Measurements from ENCODE around the gene NPR1. TPM values are rescaled to one million over a fixed set of nuclear protein-coding genes. Genes with fewer than 3 reads are reported as not detected.

The NPR1 gene
- total RNA-seq, 1 experiment from 2014 or later, result not detected

DNA sequence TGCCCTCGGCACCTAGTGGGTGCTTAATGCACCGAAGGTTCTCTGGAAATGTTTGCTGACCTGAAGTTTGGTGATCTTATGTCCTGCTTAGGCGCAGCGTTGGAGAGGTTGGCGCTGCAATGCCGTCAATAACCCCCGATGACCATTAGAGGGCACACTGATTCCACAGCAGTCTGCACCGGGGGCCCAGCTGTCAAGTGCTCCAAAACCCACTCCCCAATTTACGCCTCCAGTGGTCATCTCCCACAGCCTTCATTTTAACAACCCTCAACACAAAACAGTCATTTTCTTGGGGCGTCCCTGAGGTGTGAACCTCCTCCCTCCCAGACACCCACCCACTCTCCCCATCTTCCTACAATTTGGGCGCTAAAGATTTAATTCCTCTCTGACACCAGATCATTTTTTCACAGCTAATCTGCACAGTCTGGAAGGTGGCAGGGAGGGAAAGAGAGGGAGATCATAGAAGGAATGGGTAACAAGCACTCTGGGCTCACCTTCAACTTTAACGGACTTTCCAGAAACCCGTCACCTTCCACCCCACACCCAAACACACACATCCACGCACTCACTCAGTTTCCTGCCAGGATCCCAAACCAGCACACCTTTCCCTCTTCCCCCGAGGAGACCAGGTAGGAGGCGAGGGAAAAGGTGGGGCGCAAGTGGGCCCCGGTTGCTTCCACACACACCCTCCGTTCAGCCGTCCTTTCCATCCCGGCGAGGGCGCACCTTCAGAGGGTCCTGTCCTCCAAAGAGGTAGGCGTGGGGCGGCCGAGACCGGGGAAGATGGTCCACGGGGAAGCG is 570 bp upstream of the NPR1 start:
- Mint-ChIP-seq H3K36me3 (ENCODE audit: insufficient read depth, unreplicated experiment) (no peaks in the 10 kb centered on the region), H3K27ac (ENCODE audit: low read depth, unreplicated experiment) (no peak overlapping the region), H3K9me3 (ENCODE audit: unreplicated experiment) (no peaks in the 10 kb centered on the region), H3K4me3 (ENCODE audit: unreplicated experiment) (peak overlapping the region; percentile 73), H3K4me1 (ENCODE audit: insufficient read depth, unreplicated experiment) (peaks cover 7% of the 10 kb centered on the region), H3K27me3 (ENCODE audit: insufficient read depth, unreplicated experiment) (peaks cover 41% of the 10 kb centered on the region)
- TF ChIP-seq, protein P1, sequence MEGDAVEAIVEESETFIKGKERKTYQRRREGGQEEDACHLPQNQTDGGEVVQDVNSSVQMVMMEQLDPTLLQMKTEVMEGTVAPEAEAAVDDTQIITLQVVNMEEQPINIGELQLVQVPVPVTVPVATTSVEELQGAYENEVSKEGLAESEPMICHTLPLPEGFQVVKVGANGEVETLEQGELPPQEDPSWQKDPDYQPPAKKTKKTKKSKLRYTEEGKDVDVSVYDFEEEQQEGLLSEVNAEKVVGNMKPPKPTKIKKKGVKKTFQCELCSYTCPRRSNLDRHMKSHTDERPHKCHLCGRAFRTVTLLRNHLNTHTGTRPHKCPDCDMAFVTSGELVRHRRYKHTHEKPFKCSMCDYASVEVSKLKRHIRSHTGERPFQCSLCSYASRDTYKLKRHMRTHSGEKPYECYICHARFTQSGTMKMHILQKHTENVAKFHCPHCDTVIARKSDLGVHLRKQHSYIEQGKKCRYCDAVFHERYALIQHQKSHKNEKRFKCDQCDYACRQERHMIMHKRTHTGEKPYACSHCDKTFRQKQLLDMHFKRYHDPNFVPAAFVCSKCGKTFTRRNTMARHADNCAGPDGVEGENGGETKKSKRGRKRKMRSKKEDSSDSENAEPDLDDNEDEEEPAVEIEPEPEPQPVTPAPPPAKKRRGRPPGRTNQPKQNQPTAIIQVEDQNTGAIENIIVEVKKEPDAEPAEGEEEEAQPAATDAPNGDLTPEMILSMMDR (IDR thresholded peaks at IDR 0.05; ENCODE audit: unreplicated experiment), result peak; percentile 98
- intact Hi-C loops (cut with micrococcal nuclease), result loop anchor here (1.0 kb wide), 2 partner anchors 71 to 308 kb away; partner anchors contain the start of gene RAB13
- DNase-seq (ENCODE audit: unreplicated experiment), result peak; percentile 66
- ChIA-PET CTCF (interaction anchor here (0.5 to 14.1 kb wide), 43 partner anchors 10 to 325 kb away, joined by 3 to 273 read pairs (median 4); partner anchors contain the start of genes RAB13, S100A1, S100A13 and SNAPIN), POLR2A (interaction anchor here (0.5 to 1.1 kb wide), 5 partner anchors 8 to 308 kb away, joined by 3 to 4 read pairs (median 3); no protein-coding TSS in a partner anchor)
- BruUV-seq (replicated peaks), result no TSS peak

DNA sequence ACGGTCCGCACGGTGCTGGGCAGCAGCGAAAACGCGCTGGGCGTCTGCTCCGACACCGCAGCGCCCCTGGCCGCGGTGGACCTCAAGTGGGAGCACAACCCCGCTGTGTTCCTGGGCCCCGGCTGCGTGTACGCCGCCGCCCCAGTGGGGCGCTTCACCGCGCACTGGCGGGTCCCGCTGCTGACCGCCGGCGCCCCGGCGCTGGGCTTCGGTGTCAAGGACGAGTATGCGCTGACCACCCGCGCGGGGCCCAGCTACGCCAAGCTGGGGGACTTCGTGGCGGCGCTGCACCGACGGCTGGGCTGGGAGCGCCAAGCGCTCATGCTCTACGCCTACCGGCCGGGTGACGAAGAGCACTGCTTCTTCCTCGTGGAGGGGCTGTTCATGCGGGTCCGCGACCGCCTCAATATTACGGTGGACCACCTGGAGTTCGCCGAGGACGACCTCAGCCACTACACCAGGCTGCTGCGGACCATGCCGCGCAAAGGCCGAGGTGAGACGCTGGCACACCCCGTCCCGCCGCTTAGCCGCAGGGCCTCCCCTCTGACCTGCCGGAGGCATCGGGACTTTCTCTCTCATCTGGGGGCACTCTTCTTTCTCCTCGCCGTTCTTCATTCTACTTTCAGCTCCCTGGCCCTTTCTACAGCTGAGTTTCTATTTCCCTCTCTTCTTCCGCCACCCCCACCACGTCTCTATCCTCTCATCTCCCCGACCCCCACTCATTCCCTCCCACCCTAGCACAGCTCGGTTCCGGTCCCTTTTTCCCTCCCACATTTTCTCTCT is 1.0 kb downstream of the NPR1 start:
- Mint-ChIP-seq H3K4me1 (ENCODE audit: insufficient read depth, unreplicated experiment) (peaks cover 15% of the 10 kb centered on the region), H3K27ac (ENCODE audit: low read depth, unreplicated experiment) (no peak overlapping the region), H3K36me3 (ENCODE audit: insufficient read depth, unreplicated experiment) (no peaks in the 10 kb centered on the region), H3K4me3 (ENCODE audit: unreplicated experiment) (peak overlapping the region; percentile 52), H3K9me3 (ENCODE audit: unreplicated experiment) (no peaks in the 10 kb centered on the region), H3K27me3 (ENCODE audit: insufficient read depth, unreplicated experiment) (peaks cover 41% of the 10 kb centered on the region)
- no peak for DNase-seq (ENCODE audit: unreplicated experiment)
- BruUV-seq (replicated peaks), result no TSS peak
- intact Hi-C loops (cut with micrococcal nuclease), result no loop called here
- ChIA-PET POLR2A (interaction anchor here (0.9 kb wide), 1 partner anchor 49 kb away, joined by 3 read pairs; no protein-coding TSS in a partner anchor), CTCF (interaction anchor here (1.0 to 14.1 kb wide), 6 partner anchors 9 to 307 kb away, joined by 3 to 273 read pairs (median 4); no protein-coding TSS in a partner anchor)
- TF ChIP-seq, protein P1 (IDR thresholded peaks at IDR 0.05; ENCODE audit: unreplicated experiment), result no peak

DNA sequence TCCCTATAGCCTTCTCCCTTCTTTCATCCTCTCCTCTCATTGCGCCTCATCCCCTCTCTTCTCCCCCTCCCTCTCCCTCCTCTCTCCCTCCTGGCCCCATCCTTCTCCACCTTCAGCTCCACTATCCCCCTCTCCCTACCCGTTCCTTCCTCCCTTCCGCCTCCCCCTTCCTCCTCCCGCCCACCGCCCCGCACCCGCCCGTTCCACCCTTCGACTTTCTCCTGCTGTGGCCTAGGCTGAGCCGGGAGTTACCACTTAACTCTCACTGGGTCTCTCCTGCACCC is 1.6 kb downstream of the NPR1 start:
- intact Hi-C loops (cut with micrococcal nuclease), result no loop called here
- BruUV-seq (replicated peaks), result no TSS peak
- Mint-ChIP-seq H3K4me1 (ENCODE audit: insufficient read depth, unreplicated experiment) (peaks cover 15% of the 10 kb centered on the region), H3K27me3 (ENCODE audit: insufficient read depth, unreplicated experiment) (peaks cover 41% of the 10 kb centered on the region), H3K36me3 (ENCODE audit: insufficient read depth, unreplicated experiment) (no peaks in the 10 kb centered on the region), H3K27ac (ENCODE audit: low read depth, unreplicated experiment) (no peak overlapping the region), H3K9me3 (ENCODE audit: unreplicated experiment) (no peaks in the 10 kb centered on the region), H3K4me3 (ENCODE audit: unreplicated experiment) (peak overlapping the region; percentile 52)
- ChIA-PET POLR2A (interaction anchor here (0.9 kb wide), 1 partner anchor 49 kb away, joined by 3 read pairs; no protein-coding TSS in a partner anchor), CTCF (interaction anchor here (1.0 to 14.1 kb wide), 3 partner anchors 70 to 307 kb away, joined by 3 to 273 read pairs (median 4); no protein-coding TSS in a partner anchor)
- DNase-seq (ENCODE audit: unreplicated experiment), result no peak
- TF ChIP-seq, protein P1 (IDR thresholded peaks at IDR 0.05; ENCODE audit: unreplicated experiment), result no peak

DNA sequence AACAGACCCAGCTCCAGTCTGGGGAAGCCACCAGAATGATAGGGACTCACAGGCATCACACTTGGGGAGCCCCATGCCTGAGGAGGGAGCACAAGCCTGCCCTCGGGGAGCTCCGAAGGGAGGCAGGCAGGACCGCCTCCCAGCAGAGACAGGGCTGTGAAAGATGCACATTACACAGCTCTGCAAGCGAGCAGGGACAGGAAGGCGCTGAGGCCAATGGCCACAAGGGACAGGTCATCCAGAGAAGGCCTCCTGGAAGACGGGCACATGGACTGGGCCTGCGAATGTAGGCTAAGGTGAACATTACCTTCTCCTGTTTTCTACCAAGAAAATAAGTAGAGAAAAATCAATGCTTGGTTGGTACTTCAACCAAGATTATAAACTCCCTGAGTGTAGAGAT is 4.2 kb downstream of the NPR1 start:
- no TSS peak for BruUV-seq (replicated peaks)
- intact Hi-C loops (cut with micrococcal nuclease), result no loop called here
- CTCF ChIA-PET, result interaction anchor here (1.0 kb wide), 1 partner anchor 295 kb away, joined by 8 read pairs; the partner anchor contains the start of gene JTB
- POLR2A ChIA-PET, result interaction anchor here (0.6 to 0.8 kb wide), 2 partner anchors 11 to 49 kb away, joined by 3 read pairs; partner anchors contain the start of gene CHTOP
- H3K9me3 Mint-ChIP-seq (ENCODE audit: unreplicated experiment), result no peaks in the 10 kb centered on the region
- H3K4me3 Mint-ChIP-seq (ENCODE audit: unreplicated experiment), result no peak overlapping the region
- H3K4me1 Mint-ChIP-seq (ENCODE audit: insufficient read depth, unreplicated experiment), result peaks cover 15% of the 10 kb centered on the region
- TF ChIP-seq, protein P1 (IDR thresholded peaks at IDR 0.05; ENCODE audit: unreplicated experiment), result no peak
- no peak overlapping the region for H3K27ac Mint-ChIP-seq (ENCODE audit: low read depth, unreplicated experiment)
- DNase-seq (ENCODE audit: unreplicated experiment), result no peak
- H3K27me3 Mint-ChIP-seq (ENCODE audit: insufficient read depth, unreplicated experiment), result peaks cover 55% of the 10 kb centered on the region
- no peaks in the 10 kb centered on the region for H3K36me3 Mint-ChIP-seq (ENCODE audit: insufficient read depth, unreplicated experiment)

Data from MCF 10A (cell line).